Vagina (tissue), 2 donors: ENCODE results near the gene CALML3.

Experiments
- POLR2AphosphoS5 ChIP-seq, 2 donors: sonication (generic); formaldehyde crosslinking; IDR thresholded peaks; one replicate each; pipeline ENCODE4 v1.9.0; 2017; ENCODE audit warnings: antibody characterized with exemption in 2 of 2, mild to moderate bottlenecking in 2 of 2, low read depth in 1 of 2; ENCODE audit not compliant: insufficient read depth in 1 of 2
- TF ChIP-seq, protein P1 (sequence below), 3 experiments: fragments of 450-650 bp in 2 of 3; fragments of 200-600 bp in 1 of 3; sonication (generic) in 1 of 3; IDR thresholded peaks; one replicate each; pipeline ENCODE4 v1.5.1; 2017 to 2019; ENCODE audit warnings: antibody characterized with exemption in 3 of 3, mild to moderate bottlenecking in 2 of 3, moderate library complexity in 2 of 3

DNA sequence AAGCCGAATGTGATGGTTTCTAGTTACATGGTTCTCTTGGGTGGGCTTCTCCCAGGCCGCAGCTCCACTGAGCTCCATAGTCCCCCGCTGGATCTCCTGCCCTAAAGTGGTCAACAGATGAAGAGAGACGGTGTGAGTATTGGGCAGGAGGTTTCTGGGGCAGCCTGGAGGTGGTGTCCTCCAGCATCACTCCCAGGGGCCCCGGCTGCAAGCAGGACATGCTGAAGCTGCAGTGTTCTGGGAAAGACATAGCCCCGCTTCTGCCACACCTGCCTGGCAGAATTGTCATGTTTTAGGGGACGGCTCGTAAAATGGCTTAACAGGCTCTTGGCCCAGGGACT, 40.4 kb downstream of the CALML3 start:
- TF ChIP-seq, protein P1, sequence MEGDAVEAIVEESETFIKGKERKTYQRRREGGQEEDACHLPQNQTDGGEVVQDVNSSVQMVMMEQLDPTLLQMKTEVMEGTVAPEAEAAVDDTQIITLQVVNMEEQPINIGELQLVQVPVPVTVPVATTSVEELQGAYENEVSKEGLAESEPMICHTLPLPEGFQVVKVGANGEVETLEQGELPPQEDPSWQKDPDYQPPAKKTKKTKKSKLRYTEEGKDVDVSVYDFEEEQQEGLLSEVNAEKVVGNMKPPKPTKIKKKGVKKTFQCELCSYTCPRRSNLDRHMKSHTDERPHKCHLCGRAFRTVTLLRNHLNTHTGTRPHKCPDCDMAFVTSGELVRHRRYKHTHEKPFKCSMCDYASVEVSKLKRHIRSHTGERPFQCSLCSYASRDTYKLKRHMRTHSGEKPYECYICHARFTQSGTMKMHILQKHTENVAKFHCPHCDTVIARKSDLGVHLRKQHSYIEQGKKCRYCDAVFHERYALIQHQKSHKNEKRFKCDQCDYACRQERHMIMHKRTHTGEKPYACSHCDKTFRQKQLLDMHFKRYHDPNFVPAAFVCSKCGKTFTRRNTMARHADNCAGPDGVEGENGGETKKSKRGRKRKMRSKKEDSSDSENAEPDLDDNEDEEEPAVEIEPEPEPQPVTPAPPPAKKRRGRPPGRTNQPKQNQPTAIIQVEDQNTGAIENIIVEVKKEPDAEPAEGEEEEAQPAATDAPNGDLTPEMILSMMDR (IDR thresholded peaks at IDR 0.05), result no peak
- no peak for TF ChIP-seq POLR2AphosphoS5 (IDR thresholded peaks at IDR 0.05; ENCODE audit: insufficient read depth in 1 of 2, low read depth in 1 of 2)
